Fibroblast of lung (primary cell): ENCODE data around the gene CPTP.

Experiments used
- EZH2 ChIP-seq: IDR thresholded peaks from 2 replicates; pipeline ENCODE4 v1.5.1; 2012; ENCODE audit warnings: low read length, control low read depth, mild to moderate bottlenecking; ENCODE audit errors: missing control alignments
- TF ChIP-seq, protein P1 (sequence below), 2 donors: IDR thresholded peaks in 1 of 2; conservative IDR thresholded peaks in 1 of 2; 1 replicate in 1 of 2; 2 replicates in 1 of 2; pipeline ENCODE4 v1.5.1; 2011 to 2012; ENCODE audit warnings: low read length in 2 of 2, control low read depth in 1 of 2, inconsistent platforms in 1 of 2, low read depth in 1 of 2, mild to moderate bottlenecking in 1 of 2

DNA sequence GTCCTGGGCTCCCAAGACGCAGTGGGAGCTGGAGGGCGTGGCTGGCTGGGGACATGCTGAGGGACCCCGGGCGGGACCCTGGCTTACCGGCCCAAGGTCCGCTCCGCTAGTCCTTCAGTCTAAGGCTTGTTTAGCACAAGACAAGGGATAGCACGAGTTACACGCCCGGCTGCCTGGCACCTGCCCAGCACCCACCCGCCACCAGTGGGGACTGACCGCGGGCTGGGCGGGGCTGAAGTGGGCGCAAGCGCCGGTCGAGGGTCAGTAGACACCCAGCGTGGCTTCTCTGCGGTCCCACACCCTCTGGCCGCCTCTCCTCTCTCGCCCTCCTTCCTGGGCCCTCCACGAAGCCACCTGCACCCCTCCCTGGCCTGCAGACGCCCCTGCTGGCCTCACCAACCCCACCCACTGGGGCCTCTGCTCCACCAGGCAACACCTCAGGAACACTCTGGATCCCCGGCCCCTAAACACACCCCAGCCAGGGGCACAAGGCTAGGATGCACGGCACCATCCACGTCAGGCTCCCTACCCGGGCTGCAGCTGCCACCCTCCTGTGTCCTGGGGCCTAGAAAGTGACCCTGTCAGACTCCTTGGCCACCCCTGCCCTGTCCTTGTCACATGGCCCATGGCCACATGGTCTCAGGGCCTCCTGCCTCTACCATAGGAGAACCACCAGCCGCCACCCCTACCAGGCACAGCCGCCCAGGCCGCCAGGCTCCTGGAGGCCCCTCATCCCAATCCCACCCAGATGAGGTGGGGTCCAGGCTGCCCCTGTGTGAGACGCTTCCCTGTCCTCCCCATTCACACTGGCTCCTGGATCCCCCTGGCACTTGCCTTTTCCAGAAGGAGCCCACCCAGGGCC lies 12.6 kb downstream of the CPTP start:
- TF ChIP-seq, protein P1, sequence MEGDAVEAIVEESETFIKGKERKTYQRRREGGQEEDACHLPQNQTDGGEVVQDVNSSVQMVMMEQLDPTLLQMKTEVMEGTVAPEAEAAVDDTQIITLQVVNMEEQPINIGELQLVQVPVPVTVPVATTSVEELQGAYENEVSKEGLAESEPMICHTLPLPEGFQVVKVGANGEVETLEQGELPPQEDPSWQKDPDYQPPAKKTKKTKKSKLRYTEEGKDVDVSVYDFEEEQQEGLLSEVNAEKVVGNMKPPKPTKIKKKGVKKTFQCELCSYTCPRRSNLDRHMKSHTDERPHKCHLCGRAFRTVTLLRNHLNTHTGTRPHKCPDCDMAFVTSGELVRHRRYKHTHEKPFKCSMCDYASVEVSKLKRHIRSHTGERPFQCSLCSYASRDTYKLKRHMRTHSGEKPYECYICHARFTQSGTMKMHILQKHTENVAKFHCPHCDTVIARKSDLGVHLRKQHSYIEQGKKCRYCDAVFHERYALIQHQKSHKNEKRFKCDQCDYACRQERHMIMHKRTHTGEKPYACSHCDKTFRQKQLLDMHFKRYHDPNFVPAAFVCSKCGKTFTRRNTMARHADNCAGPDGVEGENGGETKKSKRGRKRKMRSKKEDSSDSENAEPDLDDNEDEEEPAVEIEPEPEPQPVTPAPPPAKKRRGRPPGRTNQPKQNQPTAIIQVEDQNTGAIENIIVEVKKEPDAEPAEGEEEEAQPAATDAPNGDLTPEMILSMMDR (conservative IDR thresholded peaks at IDR 0.05 in 1 of 2, IDR thresholded peaks at IDR 0.05 in 1 of 2; ENCODE audit: low read depth in 1 of 2, low read length in 2 of 2) = no peak
- TF ChIP-seq EZH2 = no peak
